ENCODE measurements around the gene C2orf74. TPM values are rescaled to one million over a fixed set of nuclear protein-coding genes. Genes with fewer than 3 reads are reported as not detected.
"Not testable (repeated sequence)": the region's sequence is repeated elsewhere in the genome, so short reads cannot be mapped to it uniquely, and the experiment has no call there.

Gene C2orf74
- total RNA-seq, 1 donor from 2014 or later, result 31.7 TPM

GRCh38 chr2:61194646-61195045 lies 32.7 kb downstream of the C2orf74 start:
- DNase-seq (ENCODE audit: low spot score); intact Hi-C loops (cut with DNase I): not testable (repeated sequence)

- intact Hi-C loops (cut with DNase I), result no loop called here
- DNase-seq (ENCODE audit: low spot score), result no peak
These were observed 34.7 kb downstream of the C2orf74 start for GRCh38 chr2:61196671-61197070.

- intact Hi-C loops (cut with DNase I), result no loop called here
- DNase-seq (ENCODE audit: low spot score), result no peak
These were observed 43.1 kb downstream of the C2orf74 start for GRCh38 chr2:61205132-61205531.

GRCh38 chr2:61210332-61210981 lies 48.5 kb downstream of the C2orf74 start:
- intact Hi-C loops (cut with DNase I), result no loop called here
- DNase-seq (ENCODE audit: low spot score), result no peak

- intact Hi-C loops (cut with DNase I), result no loop called here
- DNase-seq (ENCODE audit: low spot score), result no peak
These were observed 52.2 kb downstream of the C2orf74 start for GRCh38 chr2:61214171-61214570.

Other genes with a start within 250 kb of the C2orf74 start
- 24.0 TPM for gene PEX13, start 144.5 kb upstream of the C2orf74 start, total RNA-seq
- gene PUS10, start 143.9 kb upstream of the C2orf74 start, total RNA-seq, result 3.3 TPM
- gene SANBR, start 96.3 kb upstream of the C2orf74 start, total RNA-seq, result 9.6 TPM

All from cardiac septum (tissue), 1 donor.